Panc1 (cell line): Measurements from ENCODE around the gene FSTL4.

Experiments used
- CTCF ChIP-seq: fragments of 450-650 bp; IDR thresholded peaks from 2 replicates; pipeline ENCODE4 v1.5.1; 2017; ENCODE audit warnings: mild to moderate bottlenecking
- POLR2AphosphoS5 ChIP-seq: IDR thresholded peaks from 2 replicates; pipeline ENCODE4 v1.6.1; 2012; ENCODE audit warnings: mild to moderate bottlenecking, low read depth, low read length, moderate library complexity

GRCh38 chr5:133245191-133246052 lies 366.9 kb downstream of the FSTL4 start:
- TF ChIP-seq CTCF (no peak), POLR2AphosphoS5 (no peak)
